IPS-15b (cell line): ENCODE data around the gene UHMK1.

Source experiments
- H3K27me3 ChIP-seq: one replicate; pipeline ENCODE4 v1.6.1; 2013; ENCODE audit warnings: low read length; ENCODE audit not compliant: control insufficient read depth, insufficient read depth
- H3K36me3 ChIP-seq: one replicate; pipeline ENCODE4 v1.6.1; 2013; ENCODE audit warnings: low read length; ENCODE audit not compliant: control insufficient read depth, insufficient read depth
- H3K4me1 ChIP-seq: one replicate; pipeline ENCODE4 v1.6.1; 2013; ENCODE audit warnings: mild to moderate bottlenecking, low read length; ENCODE audit not compliant: control insufficient read depth, insufficient read depth
- H3K4me3 ChIP-seq: one replicate; pipeline ENCODE4 v1.5.1; 2013; ENCODE audit warnings: low read depth, low read length
- H3K9ac ChIP-seq: one replicate; pipeline ENCODE4 v1.6.1; 2013; ENCODE audit warnings: low read depth, mild to moderate bottlenecking, low read length
- H3K9me3 ChIP-seq: one replicate; pipeline ENCODE4 v1.6.1; 2013; ENCODE audit warnings: mild to moderate bottlenecking, low read length; ENCODE audit not compliant: control insufficient read depth, insufficient read depth

UHMK1 gene

GRCh38 chr1:162535501-162535900 is 37.9 kb downstream of the UHMK1 start:
- Histone ChIP-seq H3K27me3 (no peaks in the 10 kb centered on the region), H3K4me3 (no peak overlapping the region), H3K9ac (no peak overlapping the region), H3K36me3 (no peaks in the 10 kb centered on the region), H3K9me3 (no peaks in the 10 kb centered on the region), H3K4me1 (peaks cover 4% of the 10 kb centered on the region)

GRCh38 chr1:162536511-162536910 is 38.9 kb downstream of the UHMK1 start:
- Histone ChIP-seq H3K4me1 (no peaks in the 10 kb centered on the region), H3K4me3 (no peak overlapping the region), H3K27me3 (no peaks in the 10 kb centered on the region), H3K9ac (no peak overlapping the region), H3K9me3 (no peaks in the 10 kb centered on the region), H3K36me3 (no peaks in the 10 kb centered on the region)

- Histone ChIP-seq H3K27me3 (no peaks in the 10 kb centered on the region), H3K36me3 (no peaks in the 10 kb centered on the region), H3K9ac (no peak overlapping the region), H3K9me3 (no peaks in the 10 kb centered on the region), H3K4me1 (no peaks in the 10 kb centered on the region), H3K4me3 (no peak overlapping the region)
Observed at GRCh38 chr1:162537216-162537615, 39.6 kb downstream of the UHMK1 start.

GRCh38 chr1:162538815-162539431 is 41.3 kb downstream of the UHMK1 start:
- no peak overlapping the region for H3K4me3 ChIP-seq
- no peak overlapping the region for H3K9ac ChIP-seq
- no peaks in the 10 kb centered on the region for H3K36me3 ChIP-seq
- H3K27me3 ChIP-seq, result no peaks in the 10 kb centered on the region
- no peaks in the 10 kb centered on the region for H3K9me3 ChIP-seq
- H3K4me1 ChIP-seq, result no peaks in the 10 kb centered on the region

- Histone ChIP-seq H3K36me3 (no peaks in the 10 kb centered on the region), H3K4me3 (no peak overlapping the region), H3K4me1 (no peaks in the 10 kb centered on the region), H3K9ac (no peak overlapping the region), H3K27me3 (no peaks in the 10 kb centered on the region), H3K9me3 (no peaks in the 10 kb centered on the region)
Observed at GRCh38 chr1:162541619-162542141, 44.1 kb downstream of the UHMK1 start.

GRCh38 chr1:162543228-162543627 is 45.6 kb downstream of the UHMK1 start:
- Histone ChIP-seq H3K9me3 (no peaks in the 10 kb centered on the region), H3K4me1 (no peaks in the 10 kb centered on the region), H3K27me3 (no peaks in the 10 kb centered on the region), H3K4me3 (no peak overlapping the region), H3K36me3 (no peaks in the 10 kb centered on the region), H3K9ac (no peak overlapping the region)

- H3K9me3 ChIP-seq, result no peaks in the 10 kb centered on the region
- no peaks in the 10 kb centered on the region for H3K36me3 ChIP-seq
- H3K4me3 ChIP-seq, result no peak overlapping the region
- H3K27me3 ChIP-seq, result no peaks in the 10 kb centered on the region
- no peaks in the 10 kb centered on the region for H3K4me1 ChIP-seq
- no peak overlapping the region for H3K9ac ChIP-seq
Observed at GRCh38 chr1:162548170-162548569, 50.6 kb downstream of the UHMK1 start.

GRCh38 chr1:162549001-162549400 is 51.4 kb downstream of the UHMK1 start:
- Histone ChIP-seq H3K4me1 (no peaks in the 10 kb centered on the region), H3K27me3 (no peaks in the 10 kb centered on the region), H3K9me3 (no peaks in the 10 kb centered on the region), H3K9ac (no peak overlapping the region), H3K36me3 (no peaks in the 10 kb centered on the region), H3K4me3 (no peak overlapping the region)

GRCh38 chr1:162550925-162551324 is 53.3 kb downstream of the UHMK1 start:
- H3K4me1 ChIP-seq, result no peaks in the 10 kb centered on the region
- no peak overlapping the region for H3K4me3 ChIP-seq
- H3K36me3 ChIP-seq, result no peaks in the 10 kb centered on the region
- no peaks in the 10 kb centered on the region for H3K9me3 ChIP-seq
- H3K27me3 ChIP-seq, result no peaks in the 10 kb centered on the region
- no peak overlapping the region for H3K9ac ChIP-seq

GRCh38 chr1:162551969-162552683 is 54.5 kb downstream of the UHMK1 start:
- Histone ChIP-seq H3K36me3 (no peaks in the 10 kb centered on the region), H3K27me3 (no peaks in the 10 kb centered on the region), H3K9me3 (no peaks in the 10 kb centered on the region), H3K4me3 (no peak overlapping the region), H3K9ac (no peak overlapping the region), H3K4me1 (no peaks in the 10 kb centered on the region)

- Histone ChIP-seq H3K4me1 (no peaks in the 10 kb centered on the region), H3K9me3 (no peaks in the 10 kb centered on the region), H3K9ac (no peak overlapping the region), H3K27me3 (no peaks in the 10 kb centered on the region), H3K4me3 (no peak overlapping the region), H3K36me3 (no peaks in the 10 kb centered on the region)
Observed at GRCh38 chr1:162552684-162553252, 55.1 kb downstream of the UHMK1 start.

GRCh38 chr1:162554258-162554657 is 56.6 kb downstream of the UHMK1 start:
- no peaks in the 10 kb centered on the region for H3K27me3 ChIP-seq
- no peaks in the 10 kb centered on the region for H3K9me3 ChIP-seq
- H3K4me3 ChIP-seq, result no peak overlapping the region
- no peak overlapping the region for H3K9ac ChIP-seq
- no peaks in the 10 kb centered on the region for H3K4me1 ChIP-seq
- H3K36me3 ChIP-seq, result no peaks in the 10 kb centered on the region
